Putamen (tissue), 1 donor: ENCODE measurements around the gene COPS9.

Experiments
- DNase-seq: peaks from one replicate; pipeline ENCODE4 v3.0.0-alpha.2; 2016; ENCODE audit warnings: low spot score

Gene COPS9

GRCh38 chr2:240136013-240136670 lies at the start of gene COPS9:
Gene COPS9 (minus strand): TSS chr2:240136305. CDS start chr2:240136284, 21 bp downstream.
- DNase-seq: peak; percentile 85

- DNase-seq: no peak
Measured at GRCh38 chr2:240184656-240185055, 48.6 kb upstream of the COPS9 start.

GRCh38 chr2:240183875-240184590 lies 47.9 kb upstream of the COPS9 start:
- no peak for DNase-seq

GRCh38 chr2:240183006-240183874 lies 47.1 kb upstream of the COPS9 start:
- DNase-seq: no peak

GRCh38 chr2:240182476-240182875 lies 46.4 kb upstream of the COPS9 start:
- no peak for DNase-seq

GRCh38 chr2:240182001-240182400 lies 45.9 kb upstream of the COPS9 start:
- no peak for DNase-seq

GRCh38 chr2:240179941-240180666 lies 44.0 kb upstream of the COPS9 start:
- DNase-seq: no peak

GRCh38 chr2:240179186-240179815 lies 43.2 kb upstream of the COPS9 start:
- no peak for DNase-seq

- no peak for DNase-seq
Measured at GRCh38 chr2:240178564-240178963, 42.5 kb upstream of the COPS9 start.

GRCh38 chr2:240174496-240174895 lies 38.4 kb upstream of the COPS9 start:
- no peak for DNase-seq

GRCh38 chr2:240172071-240172895 lies 36.2 kb upstream of the COPS9 start:
- no peak for DNase-seq

GRCh38 chr2:240170883-240171282 lies 34.8 kb upstream of the COPS9 start:
- no peak for DNase-seq

- no peak for DNase-seq
Measured at GRCh38 chr2:240170354-240170735, 34.2 kb upstream of the COPS9 start.

- no peak for DNase-seq
Measured at GRCh38 chr2:240169486-240170353, 33.6 kb upstream of the COPS9 start.

- no peak for DNase-seq
Measured at GRCh38 chr2:240168546-240169361, 32.6 kb upstream of the COPS9 start.

GRCh38 chr2:240168041-240168440 lies 31.9 kb upstream of the COPS9 start:
- no peak for DNase-seq

GRCh38 chr2:240167588-240167880 lies 31.4 kb upstream of the COPS9 start:
- no peak for DNase-seq

GRCh38 chr2:240166761-240167587 lies 30.9 kb upstream of the COPS9 start:
- DNase-seq: no peak
